Activated gamma-delta T cell (primary cell): ENCODE data around the gene ATP1B2.
"Not testable (repeated sequence)": the region's sequence is repeated elsewhere in the genome, so short reads cannot be mapped to it uniquely, and the experiment has no call there.

Source experiments
- DNase-seq: peaks from one replicate; lab custom pipeline; 2025; lab: John Stamatoyannopoulos, UW

Gene ATP1B2

GRCh38 chr17:7634384-7634783 lies 16.3 kb upstream of the ATP1B2 start:
- no peak for DNase-seq

GRCh38 chr17:7636163-7636562 lies 14.6 kb upstream of the ATP1B2 start:
- DNase-seq = no peak

GRCh38 chr17:7640783-7641182 lies 9.9 kb upstream of the ATP1B2 start:
- DNase-seq = no peak

GRCh38 chr17:7641635-7642034 lies 9.1 kb upstream of the ATP1B2 start:
- DNase-seq = not testable (repeated sequence)

DNA sequence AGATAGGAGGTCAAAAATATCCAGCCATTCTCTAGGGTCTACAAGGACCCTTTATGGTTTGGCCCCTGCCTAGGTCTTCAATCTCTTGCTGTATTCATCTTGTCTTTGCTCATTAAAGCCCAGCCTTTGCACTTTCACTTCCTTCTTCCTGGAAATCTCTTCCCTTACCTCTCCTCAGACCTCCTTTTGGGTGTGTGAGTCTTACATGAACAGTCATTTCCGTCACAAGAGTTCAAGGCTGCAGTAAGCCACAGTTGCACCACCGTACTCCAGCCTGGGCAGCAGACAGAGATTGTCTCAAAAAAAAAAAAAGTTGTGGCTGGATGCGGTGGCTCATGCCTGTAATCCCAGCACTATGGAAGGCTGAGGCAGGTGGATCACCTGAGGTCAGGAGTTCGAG lies 6.0 kb upstream of the ATP1B2 start:
- DNase-seq = no peak

- no peak for DNase-seq
Observed at GRCh38 chr17:7646457-7646856, 4.3 kb upstream of the ATP1B2 start.

- no peak for DNase-seq
Observed at GRCh38 chr17:7647018-7647417, 3.7 kb upstream of the ATP1B2 start.

DNA sequence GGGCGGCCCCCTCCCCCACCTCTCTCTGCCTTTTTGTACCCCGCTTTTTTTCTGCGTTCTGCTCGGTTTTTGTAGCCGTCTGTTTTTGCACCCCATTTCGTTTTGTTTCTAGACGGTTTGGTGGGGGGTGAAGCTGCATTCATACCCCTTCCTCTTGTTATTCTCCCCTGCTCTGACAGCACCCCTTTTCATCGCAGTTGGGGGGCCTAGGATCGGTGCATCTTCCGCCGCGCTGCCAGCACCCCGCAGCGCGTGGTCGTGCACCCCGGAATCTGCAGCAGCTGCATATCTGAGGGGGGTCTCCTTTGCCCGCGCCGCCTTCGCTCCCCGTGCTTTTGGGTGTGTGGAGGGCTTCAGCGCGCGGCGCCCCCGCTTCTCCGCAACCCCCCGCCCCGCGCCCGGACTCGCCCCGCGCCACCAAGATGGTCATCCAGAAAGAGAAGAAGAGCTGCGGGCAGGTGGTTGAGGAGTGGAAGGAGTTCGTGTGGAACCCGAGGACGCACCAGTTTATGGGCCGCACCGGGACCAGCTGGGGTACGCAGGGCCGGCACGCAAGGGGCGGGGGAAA lies 455 bp downstream of the ATP1B2 start:
- no peak for DNase-seq

DNA sequence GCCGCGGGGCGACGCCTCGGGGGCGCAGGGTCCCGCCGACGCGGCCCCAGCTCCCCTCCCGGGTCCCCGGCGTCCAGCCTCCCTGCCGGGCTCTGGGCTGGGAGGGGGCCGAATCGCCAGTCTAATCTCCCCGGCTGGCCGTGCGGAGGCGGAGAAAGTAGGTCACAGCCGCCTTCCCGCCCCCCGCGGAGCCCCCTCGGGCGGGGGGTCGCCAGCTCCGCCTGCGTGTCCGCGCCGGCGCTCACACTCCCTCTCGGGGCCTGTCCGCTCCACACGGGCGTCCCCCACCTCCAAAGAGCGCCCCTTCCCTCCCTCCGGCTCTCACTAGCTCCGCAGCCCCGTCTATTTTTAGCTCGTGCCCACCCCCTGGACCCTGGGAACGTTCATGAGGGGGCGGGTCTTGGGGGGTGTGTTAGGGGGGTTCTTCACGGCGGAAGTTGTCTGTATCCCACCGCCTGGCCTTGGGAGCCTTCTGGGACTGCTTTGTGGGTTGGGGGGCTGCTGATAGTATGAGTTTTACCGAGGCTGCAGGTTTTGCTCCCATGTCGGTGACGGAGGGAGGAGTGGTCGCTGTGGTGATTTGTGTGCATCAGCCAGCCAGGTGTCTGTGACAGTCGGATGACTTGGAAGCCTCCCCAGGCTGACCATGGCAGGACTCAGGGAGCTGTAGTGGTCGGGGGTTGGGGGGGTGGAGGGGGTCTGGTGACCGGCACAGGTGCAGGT lies 1.1 kb downstream of the ATP1B2 start:
- DNase-seq = no peak

DNA sequence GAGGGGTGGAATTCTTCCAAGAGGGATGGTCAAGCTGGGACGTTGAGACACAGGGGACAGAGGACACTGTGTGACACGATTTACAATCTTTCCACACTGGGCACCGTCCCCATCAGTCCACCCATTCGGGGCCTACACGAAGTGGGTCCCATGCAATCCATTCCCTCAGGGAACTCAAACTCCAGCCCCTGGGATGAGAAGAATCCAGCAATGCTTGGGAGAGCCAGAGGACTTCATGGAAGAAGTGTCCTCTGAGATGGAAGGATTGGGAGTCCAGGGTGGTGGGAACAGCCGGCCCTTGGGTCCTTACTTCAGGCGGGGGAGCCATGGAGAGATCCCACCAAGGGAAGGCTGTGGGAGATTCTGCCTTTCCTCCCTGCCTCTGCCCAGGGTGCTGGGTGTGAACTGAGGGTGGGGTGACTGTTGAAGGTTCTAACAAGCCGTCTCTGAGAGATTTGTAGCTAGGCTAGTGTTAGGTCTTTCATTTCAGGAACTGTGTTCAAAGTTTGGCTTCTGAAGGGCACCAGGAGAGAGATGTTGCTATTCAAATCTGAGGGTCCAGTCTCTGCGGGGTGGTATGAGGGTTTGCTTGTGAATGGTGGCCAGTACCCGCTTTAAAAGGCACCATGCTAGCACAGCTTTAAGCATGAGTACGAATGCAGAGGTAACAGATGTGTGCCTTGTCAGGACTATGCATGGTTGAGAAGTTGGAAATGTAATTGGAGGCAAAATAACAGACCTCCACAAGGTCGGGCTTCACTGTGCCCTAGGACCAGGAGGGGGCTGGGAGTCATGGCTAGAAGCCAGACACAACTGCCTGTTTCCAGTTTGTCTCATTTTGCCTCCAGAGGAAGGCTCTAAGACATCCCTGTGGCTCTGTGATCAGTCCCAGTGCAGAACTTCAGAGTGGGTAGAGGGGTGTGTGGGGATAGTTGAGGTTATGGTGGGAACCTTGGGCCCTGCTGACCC lies 1.9 kb downstream of the ATP1B2 start:
- DNase-seq = no peak

- DNase-seq = no peak
Observed at GRCh38 chr17:7654832-7655540, 4.3 kb downstream of the ATP1B2 start.

DNA sequence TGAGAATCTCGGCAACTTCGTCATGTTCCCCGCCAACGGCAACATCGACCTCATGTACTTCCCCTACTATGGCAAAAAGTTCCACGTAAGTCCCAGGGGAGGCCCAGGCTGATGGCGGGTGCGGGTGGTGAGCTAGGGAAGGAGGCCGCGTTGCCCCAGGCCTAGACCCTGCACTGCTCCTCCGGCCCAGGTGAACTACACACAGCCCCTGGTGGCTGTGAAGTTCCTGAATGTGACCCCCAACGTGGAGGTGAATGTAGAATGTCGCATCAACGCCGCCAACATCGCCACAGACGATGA lies 4.8 kb downstream of the ATP1B2 start:
- DNase-seq = no peak

- DNase-seq = no peak
Observed at GRCh38 chr17:7656958-7657609, 6.4 kb downstream of the ATP1B2 start.

DNA sequence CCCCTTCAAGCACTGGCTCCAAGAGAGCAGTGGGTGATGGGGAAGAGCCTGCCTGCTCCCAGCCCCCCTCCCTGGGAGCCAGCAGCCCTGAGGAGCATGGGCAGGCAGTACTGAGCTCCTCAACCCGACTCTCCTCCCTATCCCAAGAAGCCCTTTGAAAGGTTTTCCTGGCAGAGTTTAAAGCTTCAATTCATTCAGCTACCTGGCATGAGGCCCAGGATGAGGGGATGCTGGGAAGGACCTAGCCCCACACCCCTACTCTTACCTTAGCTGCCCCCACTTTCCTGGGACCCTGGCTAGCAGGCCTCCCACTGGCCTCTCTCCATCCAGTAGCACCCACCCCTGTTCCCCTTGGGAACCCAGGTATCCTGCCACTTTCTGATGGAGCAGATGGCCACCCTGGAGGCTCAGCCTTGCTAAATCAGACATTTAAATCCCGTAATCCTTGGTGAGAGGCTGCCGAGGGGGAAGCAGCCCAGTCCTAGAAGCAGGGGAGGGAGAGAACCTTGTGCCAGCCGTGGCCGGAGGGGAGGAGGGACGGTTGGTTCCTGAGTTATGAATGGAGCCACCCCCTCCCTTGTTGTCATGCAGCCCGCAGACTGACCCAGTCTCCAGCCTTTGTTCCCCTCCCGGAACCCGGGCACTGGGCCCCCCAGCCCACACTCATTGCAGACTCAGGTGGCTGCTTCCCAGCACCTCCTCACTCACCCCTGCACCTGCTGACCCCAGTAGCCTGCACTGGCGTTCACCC lies 17.1 kb downstream of the ATP1B2 start:
- DNase-seq = no peak

DNA sequence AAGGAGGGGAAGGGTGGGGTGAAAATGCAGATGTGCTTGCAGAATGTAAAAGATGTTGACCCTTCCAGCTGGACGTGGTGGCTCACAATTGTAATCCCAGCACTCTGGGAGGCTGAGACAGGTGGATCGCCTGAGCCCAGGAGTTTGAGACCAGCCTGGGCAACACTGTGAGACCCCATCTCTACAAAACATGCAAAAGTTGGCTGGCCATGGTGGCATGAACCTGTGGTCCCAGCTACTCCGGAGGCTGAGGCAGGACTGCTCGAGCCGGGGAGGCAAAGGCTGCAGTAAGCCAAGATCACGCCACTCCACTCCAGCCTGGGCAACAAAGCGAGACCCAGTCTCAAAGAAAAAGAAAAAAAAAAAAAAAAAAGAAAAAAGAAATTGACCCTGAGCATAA lies 17.8 kb downstream of the ATP1B2 start:
- DNase-seq = no peak

DNA sequence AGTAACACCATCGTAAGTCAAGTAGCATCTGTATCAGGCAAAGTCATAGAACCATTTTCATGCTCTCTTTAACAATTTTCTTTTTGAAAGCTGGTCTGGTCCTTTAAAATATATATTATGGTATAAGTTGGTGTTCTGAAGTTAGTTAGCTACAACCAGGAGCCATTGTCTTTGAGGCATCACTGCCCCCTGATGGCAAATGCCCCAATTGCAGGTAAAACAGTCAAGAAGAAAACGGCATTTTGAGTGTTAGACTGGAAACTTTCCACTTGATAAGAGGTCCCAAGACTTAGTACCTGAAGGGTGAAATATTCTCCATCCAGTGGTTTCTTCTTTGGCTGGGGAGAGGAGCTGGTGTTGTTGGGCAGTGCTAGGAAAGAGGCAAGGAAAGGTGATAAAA lies 22.5 kb downstream of the ATP1B2 start:
- no peak for DNase-seq

GRCh38 chr17:7674934-7675333 lies 24.2 kb downstream of the ATP1B2 start:
- no peak for DNase-seq

GRCh38 chr17:7676533-7676932 lies 25.8 kb downstream of the ATP1B2 start:
- no peak for DNase-seq

GRCh38 chr17:7677388-7678067 lies 26.8 kb downstream of the ATP1B2 start:
- no peak for DNase-seq

DNA sequence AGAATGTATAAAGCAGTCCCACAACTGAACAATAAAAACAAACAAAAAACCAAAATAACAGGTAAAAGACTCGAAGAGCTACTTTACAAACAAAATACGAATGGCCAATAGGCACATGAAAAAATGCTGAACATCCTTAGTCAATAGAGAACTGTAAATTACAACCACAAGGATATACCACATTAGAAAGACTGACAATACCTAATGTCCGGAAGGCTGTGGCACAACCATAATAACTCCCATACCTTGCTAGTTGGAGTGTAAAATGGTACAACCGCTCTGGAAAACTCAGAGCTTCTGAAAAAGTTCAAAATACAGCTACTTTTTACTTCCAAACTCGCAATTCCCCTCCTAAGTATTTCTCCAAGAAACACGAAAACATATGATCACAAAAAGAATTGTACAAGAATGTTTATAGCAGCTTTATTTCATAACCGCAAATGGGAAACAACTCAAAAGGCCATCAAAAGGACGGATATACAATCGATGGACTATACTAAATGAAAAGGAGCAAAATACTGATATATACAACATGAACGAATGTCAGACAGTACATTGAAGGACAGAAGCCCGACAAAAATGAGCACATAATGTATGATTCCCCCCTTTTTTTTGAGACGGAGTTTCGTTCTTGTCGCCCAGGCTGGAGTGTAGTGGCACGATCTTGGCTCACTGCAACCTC lies 34.3 kb downstream of the ATP1B2 start:
- no peak for DNase-seq
